ENCODE measurements around the gene WDR86.

Gene WDR86, protein sequence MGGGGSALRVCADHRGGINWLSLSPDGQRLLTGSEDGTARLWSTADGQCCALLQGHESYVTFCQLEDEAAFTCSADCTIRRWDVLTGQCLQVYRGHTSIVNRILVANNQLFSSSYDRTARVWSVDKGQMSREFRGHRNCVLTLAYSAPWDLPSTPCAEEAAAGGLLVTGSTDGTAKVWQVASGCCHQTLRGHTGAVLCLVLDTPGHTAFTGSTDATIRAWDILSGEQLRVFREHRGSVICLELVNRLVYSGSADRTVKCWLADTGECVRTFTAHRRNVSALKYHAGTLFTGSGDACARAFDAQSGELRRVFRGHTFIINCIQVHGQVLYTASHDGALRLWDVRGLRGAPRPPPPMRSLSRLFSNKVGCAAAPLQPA

DNA sequence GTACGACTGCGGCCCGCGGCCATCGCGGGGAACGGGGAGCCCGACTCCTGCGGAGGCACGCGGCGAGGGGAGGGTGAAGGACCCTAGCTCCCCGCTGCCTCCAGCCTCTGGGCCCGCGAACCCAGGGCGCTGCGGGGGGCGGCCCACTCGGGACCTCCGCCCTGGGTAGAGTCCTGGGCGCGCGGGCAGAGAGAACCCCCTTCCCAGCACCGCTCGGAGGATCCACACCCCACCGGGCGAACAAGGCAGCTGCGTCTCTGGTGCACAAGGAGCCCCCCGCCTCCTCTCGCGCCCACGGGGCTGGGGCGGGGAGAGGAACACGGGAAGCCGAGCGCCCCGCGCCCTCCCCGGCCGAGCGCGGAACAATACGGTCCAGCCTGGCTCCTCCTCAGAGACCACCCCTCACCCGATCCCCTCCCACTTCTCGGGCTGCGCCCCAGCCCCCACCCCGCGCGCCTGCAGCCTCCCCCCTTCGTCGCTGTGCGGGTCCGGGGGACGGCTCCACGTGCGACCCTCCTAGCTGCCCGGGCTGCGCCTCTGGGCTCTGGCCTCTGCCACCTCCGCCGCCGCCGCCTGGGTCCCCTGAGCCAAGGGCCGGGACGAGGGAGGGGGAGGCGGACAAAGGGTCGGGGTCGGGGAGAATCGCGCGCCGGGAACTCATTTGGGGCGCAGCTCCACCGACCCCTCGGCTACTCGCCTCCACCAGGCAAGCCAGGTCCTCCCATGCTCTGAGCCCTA is at the start of gene WDR86:
TSS of gene WDR86 (minus strand) at position 372 of the 738 bp plus-strand sequence. CDS start 449 bp downstream, outside the sequence.
- DNase-seq (ENCODE audit: low read depth): no peak

DNA sequence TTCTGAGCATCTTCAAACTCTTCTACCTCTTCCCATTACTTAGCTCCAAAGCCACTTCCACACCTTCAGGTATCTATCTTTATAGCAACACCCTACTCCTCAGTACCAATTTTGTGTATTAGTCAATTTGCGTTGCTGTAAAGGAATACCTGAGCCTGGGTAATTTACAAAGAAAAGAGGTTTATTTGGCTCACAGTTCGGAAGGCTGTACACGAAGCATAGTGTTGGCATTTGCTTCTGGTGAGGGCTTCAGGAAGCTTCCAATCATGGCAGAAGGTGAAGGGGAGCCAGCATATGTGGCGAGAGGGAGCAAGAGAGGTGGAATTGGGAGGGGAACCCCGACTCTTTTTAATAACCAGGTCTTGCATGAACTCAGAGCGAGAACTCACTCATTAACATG is 47.7 kb upstream of the WDR86 start:
- DNase-seq (ENCODE audit: low read depth): no peak

DNA sequence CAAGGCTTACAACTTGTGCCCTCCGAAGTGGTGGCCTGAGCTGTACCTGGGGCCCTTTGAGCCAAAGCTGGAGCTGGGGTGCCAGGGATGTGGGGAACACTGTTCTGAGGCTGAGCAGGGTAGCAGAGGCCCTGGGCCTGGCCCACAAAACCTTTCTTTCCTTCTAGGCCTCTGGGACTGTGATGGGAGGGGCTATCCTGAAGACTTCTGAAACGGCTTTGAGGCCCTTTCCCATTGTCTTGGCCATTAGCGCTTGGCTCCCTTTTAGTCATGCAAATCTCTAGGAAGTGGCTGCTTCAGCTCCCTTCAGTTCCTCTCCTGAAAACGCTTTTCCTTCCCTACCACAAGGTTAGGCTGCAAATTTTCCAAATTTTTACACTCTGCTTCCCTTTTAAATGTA is 46.9 kb upstream of the WDR86 start:
- no peak for DNase-seq (ENCODE audit: low read depth)

DNA sequence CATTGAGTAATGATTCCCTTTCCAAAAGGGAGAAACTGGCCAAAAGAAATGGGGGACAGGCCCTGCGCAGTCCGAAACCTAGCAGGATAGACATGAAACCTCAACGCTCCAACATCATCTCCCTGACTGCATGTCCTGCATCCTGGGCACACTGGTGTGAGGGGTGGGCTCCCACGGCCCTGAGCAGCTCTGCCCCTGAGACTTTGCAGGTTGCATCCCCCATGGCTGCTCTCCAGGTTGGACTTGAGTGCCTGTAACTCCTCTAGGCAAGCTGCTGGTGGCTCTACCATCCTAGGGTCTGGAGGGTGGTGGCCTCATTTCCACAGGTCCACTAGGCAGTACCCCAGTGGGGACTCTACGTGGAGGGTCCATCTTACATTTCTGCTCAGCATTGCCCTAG is 46.4 kb upstream of the WDR86 start:
- no peak for DNase-seq (ENCODE audit: low read depth)

DNA sequence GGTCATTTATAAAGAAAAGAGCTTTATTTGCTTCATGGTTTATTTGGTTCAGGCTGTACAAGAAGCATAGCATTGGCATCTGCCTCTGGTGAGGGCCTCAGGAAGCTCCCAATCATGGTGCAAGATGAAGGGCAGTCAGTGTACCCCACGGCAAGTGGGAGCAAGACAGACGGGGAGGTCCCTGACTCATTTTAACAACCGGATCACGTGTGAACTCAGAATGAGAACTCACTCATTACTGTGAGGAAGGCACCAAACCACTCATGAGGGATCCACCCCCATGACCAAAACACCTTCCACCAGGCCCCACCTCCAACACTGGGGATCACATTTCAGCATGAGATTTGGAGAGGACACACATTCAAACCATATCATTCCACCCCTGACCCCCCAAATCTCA is 45.9 kb upstream of the WDR86 start:
- DNase-seq (ENCODE audit: low read depth): no peak

DNA sequence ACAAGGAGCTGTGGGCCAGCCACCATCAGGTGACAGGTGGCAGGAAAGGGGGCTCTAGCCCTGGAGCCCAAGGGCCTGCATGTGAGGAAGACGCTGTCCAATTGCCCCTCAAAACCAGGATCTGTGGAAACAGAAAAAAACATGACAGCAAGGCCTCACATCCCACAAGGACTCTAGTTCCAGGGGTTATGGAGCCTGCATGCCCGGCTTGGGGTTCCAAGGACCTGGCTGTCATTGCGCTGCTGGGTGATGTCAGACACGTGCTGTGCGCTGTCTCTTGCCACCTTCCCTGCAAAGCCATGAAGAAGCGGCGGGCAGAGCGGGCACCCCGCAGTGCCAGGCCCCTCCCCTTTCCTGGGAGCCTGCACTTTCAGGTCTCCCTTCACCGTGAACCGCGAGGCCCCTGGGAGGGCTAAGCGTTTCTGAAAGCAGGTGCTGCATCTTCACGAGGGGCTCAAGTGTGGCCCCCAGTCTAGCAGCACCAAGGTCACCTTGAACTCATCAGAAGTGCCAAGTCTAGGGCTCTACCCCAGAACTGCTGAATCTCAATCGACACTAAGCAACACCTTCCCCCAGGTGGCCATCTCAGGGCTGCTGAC is 45.2 kb upstream of the WDR86 start:
- no peak for DNase-seq (ENCODE audit: low read depth)

DNA sequence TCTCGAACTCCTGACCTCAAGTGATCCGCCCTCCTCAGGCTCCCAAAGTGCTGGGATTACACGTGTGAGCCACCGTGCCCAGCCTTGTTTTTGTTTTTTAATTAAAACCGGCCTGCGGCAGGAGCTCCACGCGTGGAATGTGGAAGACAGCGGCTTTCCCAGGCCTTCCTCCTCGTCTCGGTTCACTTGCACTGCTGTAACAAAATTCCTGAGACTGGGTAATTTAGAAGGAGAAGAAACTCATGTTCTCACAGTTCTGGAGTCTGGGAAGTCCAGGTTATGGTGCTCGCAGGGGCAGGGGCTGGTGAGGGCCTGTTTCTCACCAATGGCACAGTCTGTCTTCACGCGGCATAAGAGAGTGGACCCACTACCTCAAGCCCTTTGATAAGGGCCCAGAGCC is 44.5 kb upstream of the WDR86 start:
- no peak for DNase-seq (ENCODE audit: low read depth)

DNA sequence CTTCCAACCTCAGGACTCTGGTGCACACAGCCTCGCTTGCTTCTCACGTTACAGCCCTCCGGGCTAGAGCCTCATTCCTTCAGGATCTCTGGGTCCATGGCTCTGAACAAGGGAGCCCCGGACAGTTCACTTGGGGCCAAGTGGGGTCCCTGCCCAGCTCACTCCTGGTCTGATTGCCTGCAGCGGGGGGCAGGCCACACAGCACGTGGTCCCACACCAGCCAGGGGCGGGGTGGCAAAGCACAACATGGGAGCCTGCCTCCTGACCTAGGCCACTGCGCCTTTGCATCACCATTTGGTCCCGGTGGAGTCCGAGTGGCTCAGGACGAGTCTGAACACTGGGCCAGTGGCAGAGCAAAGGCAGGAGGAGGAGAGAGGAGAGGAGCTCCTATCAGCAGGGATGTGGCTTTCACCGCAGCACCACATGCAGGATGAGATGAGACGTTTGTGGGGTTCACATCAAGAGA is 43.5 kb upstream of the WDR86 start:
- no peak for DNase-seq (ENCODE audit: low read depth)

DNA sequence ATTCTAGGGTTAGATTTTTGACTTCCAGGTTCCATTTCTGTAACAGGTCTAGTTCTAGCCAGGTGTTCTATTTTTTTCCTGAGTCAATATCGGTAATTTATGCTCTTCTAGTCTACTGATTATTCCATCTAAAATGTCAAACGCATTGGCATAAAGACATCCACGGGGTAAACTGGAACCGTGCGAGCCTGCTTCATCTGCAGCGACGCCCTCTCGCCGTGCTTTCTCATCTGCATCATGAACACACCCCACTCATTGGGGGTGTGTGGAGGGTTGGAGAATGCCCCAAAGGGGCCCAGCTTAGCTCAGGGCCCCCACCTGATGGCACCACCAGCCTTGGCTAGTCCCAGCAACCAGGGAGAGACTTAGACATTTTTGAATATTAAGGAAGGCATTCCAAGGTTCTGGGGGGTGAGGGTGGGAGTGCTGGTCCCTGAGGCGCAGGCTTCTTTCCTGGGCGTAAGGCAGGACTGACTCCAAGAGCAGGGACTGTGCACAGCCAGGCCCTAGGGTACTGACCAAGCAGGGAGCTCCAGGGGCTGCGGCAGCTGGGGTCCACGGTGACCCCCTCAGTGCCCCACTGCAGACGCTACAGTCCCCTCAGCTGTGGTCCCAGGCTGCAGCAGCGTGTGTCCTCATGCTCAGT is 43.0 kb upstream of the WDR86 start:
- DNase-seq (ENCODE audit: low read depth): no peak

DNA sequence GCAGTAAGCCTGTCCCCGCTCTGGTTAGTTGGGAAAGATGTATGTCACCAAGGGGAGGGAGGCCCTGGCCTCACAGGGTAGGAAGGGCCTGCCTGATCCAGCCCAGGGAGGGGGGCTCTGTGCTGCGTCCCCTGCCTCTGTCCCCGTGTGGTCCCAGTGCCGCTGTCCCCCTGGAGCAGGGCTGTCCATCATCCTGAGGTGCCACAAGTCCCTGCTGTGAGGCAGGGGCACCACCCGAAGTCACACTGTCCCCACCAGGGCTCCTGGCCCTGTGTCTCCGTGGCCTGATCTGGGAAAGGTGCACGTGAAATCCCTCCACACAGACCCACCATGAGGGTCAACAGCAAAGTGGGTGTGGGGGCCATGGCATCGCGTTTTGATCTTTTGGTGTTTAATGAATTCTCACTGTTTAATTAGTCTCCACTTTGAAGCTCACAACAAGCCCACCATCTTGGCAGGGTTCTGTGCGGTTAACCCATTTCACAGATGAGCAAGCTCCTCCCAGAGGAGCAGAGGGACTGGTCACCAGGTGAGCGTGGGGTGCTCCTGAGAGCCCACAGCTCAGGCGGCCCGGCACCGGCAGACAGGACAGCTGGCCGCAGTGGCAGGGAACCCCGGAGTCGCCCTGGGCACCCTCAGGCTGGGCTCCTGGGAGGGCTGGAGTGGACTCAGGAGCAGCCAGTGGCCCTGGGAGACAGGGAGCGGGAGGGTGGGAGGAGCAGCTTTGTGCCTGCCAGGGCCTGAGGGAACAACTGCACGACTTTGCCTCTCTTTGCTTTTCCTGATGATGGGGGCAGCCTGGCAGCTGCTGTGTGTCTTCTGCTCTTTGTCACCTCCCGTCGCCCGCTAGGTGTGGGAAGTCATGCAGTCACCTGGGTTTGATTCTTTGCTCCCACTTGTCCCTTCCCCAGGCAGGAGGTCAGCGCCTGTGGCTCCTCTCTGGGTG is 42.1 kb upstream of the WDR86 start:
- no peak for DNase-seq (ENCODE audit: low read depth)

DNA sequence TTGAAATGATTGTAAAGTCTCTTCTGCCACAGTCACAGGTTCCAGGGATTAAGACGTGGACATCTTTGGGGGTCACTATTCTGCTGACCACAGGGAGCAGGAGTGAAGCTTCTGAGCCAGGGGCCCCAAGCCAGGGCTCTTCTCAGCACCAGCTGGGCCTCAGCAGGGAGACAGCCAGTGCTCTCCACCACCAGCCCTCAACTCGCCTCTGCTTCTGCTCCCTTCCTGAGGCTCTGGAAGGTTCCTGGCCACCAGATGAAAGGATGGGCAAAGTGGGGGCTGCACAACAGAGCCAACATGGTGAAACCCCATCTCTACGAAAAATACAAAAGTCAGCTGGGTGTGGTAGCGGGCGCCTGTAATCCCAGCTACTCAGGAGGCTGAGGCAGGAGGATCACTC is 41.3 kb upstream of the WDR86 start:
- DNase-seq (ENCODE audit: low read depth): no peak

DNA sequence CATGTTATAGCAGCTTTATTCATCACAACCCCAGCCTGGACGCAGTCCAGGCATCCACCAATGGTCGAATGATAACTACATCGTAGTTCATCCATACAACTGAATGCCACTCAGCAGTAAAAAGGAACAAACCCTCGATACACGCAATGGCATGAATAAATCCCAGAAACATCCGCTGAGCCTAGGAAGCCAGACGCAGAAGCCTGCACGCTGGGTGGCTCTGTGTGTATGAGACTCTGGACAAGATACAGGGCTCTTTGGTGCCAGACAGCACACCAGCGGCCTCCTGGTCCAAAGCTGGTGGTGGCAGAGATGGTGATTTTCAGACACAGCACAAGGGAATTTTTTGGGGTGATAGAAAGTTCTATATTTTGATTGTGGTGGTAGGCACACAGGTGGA is 40.2 kb upstream of the WDR86 start:
- no peak for DNase-seq (ENCODE audit: low read depth)

DNA sequence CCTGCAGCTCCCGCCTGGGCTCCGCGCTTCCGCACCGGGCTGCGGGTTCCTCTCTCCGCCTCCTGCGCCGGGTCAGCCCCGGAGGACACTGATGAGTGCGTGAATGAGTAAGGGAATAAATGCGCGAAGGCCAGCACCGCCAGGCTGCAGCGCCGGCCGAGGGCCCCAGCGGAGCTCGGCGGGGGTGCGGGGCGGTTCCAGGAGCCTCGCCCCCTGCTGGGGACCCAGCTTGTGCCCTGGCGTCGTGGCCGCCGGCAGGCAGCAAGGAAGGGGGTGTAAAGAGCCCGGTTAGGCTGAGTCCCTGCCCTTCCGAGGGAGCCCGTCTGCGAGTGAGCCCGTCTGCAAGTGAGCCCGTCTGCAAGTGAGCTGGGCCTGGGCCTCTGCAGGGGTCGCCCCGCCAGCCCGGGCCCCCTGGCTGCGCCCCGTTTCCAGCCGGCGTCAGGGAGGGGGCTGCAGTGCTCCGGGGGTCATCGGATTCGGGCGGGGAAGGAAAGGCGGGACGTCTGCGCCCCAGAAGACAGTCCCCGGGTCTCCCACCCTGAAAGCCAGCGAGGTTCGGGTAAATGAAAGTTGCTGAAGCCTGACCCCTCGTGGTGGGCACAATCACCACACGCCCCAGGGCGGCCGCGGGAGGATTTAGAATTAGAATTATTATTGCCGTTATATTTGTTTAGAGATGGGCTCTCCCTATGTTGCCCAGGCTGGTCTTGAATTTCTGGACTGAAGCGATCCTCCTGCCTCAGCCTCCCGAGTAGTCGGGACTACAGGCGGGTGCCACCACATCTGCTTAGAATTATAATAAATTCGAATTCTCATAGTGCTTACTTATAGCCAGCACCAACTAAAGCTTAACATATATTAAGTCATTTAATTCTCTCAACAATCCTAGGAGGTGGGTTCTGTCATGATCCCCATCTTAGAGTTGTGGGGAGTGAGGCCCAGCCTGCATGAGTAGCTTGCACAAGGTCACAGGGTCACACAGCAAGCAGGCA is 38.7 kb upstream of the WDR86 start:
- peak; percentile 69 for DNase-seq (ENCODE audit: low read depth)

DNA sequence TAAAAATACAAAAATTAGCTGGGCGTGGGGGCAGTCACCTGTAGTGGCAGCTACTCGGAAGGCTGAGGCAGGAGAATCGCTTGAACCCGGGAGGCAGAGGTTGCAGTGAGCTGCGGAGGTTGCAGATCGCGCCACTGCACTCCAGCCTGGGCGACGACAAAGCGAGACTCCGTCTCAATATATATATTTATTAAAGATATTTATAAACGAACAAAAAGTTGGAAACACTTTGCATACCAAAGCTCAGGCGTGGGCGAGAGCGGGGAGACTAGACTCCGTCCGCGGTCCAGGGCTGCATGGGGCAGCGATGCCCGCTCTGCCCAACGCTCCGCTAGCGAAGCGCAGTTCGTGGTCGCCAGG is 38.0 kb upstream of the WDR86 start:
- no peak for DNase-seq (ENCODE audit: low read depth)

DNA sequence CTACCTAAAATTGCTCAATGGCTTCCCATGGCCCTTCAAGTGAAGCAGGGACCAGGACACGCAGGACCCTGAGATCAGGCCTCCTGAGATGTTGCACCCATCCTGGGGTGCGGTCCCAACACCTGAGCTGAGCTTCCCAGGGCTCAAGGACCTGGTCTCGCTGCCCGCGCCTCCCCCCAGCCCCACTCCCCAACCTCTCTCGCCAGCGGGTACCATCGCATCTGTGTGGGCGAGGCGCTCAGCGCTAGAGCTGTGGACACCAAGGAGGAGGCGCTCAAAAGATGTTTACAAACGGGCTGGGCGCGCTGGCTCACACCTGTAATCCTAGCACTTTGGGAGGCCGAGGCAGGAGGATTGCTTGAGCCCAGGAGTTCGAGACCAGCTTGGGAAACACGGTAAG is 37.5 kb upstream of the WDR86 start:
- no peak for DNase-seq (ENCODE audit: low read depth)

DNA sequence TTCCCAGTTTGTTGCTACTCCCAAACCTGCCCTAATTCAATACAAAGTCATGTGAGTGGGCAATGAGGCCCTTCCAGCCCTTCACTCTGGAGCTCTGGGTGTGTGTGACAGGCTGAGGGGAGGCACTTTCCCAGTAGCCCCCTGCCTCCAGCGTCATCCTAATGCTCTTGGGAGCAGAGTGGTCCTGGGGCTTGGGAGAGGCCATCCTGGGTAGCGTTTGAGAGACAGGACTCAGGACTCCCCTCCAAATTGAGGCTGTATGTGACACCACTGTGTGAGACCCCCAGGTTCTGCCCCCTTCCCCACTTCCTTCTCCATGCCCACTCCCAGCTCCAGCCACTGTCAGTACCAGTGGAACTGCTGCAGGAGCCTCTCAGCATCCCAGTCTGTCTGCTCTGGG is 36.6 kb upstream of the WDR86 start:
- no peak for DNase-seq (ENCODE audit: low read depth)

DNA sequence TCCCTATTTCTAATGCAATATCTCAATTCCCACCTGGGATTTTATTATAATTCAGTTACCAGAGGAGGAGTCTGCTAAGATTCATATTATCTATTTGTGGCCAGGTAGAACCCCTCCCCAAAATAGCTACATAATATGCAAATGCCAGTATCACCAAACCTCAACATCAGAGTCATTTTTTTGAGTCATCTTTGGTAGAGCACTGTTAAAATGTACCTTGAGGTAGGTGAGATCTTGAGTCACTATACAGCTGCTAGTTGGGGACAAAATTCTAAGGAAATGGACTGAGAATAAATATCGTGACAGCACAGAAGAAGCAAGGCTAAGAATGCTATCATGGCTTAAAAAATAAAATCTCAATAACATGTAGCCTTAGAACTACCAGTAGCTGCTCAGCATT is 34.8 kb upstream of the WDR86 start:
- DNase-seq (ENCODE audit: low read depth): no peak

DNA sequence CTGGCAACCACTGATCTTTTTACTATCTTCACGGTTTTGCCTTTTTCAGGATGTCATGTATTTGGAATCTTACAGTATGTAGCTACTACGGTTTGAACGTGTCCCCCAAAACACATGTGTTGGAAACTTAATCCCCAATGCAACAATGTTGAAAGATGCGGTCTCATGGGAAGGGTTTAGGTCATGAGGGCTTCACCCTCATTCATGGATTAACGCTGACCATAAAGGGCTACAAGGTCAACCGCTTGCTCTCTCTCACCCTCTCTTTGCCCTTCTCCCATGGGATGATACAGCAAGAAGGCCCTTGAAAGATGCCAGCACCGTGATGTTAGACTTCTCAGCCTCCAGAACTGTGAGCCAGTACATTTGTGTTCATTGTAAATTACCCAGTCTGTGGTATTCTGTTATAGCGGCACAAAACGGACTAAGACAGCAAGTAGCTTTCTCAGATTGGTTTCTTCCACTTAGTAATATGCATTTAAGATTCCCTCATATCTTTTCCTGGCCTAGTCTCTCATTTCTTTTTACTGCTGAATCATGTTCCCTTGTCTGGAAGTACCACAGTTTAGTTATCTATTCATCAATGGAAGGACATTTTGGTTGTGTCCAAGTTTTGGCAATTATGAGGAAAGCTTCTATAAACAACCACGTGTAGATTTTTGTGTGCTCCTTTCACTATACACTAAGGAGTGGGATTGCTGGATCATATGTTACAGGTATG is 33.1 kb upstream of the WDR86 start:
- no peak for DNase-seq (ENCODE audit: low read depth)

DNA sequence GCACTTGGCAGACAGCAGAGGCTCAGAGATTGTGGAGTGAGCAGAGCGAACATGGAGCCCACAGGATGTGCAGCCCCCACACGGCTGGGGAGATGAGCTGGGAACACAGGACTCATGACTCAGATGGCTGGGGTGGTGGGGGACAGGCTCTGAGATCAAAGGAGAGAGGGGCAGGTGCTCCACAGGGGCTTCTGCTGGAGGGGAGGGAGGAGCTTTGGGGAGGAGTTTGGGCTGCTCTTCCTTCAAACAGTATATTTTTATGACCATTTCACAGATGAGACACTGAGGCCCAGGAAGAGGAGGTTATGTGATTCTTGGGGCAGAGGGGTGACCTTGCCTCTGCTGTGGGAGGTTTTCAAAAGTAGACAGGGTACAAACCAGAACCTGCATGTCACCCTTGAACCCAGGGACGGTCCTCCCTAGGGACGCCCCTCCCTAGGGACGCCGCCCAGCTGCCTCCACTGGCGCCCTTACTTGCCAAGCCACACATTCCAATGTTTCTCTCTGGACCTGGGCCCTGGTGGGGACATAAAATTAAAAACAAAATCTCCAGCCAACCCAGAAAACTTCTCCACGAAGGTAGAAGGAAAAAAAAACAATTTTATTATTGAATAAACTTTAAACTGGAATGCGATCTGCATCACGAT is 31.1 kb upstream of the WDR86 start:
- no peak for DNase-seq (ENCODE audit: low read depth)

Measured in ELR (cell line).